GM23338 (cell line): ENCODE results near the gene ANTXR1.
A peak's percentile ranks its signal among the peaks of the same experiment; 100 is the strongest.

ENCODE experiments used
- CREB1 ChIP-seq: fragments of 250-450 bp; sonication (Bioruptor Pico); IDR thresholded peaks from 2 replicates; pipeline ENCODE4 v1.5.0; 2020; ENCODE audit warnings: low read depth, mild to moderate bottlenecking, moderate library complexity
- EZH2 ChIP-seq: fragments of 200-600 bp; sonication (generic); IDR thresholded peaks from one replicate; pipeline ENCODE4 v1.8.0; 2017; ENCODE audit warnings: antibody characterized with exemption, mild to moderate bottlenecking, low read depth; ENCODE audit not compliant: unreplicated experiment
- EZH2phosphoT487 ChIP-seq: fragments of 200-600 bp; sonication (generic); IDR thresholded peaks from one replicate; pipeline ENCODE4 v1.8.1; 2018; ENCODE audit warnings: antibody characterized with exemption; ENCODE audit not compliant: unreplicated experiment
- JUNB ChIP-seq: IDR thresholded peaks from one replicate; pipeline ENCODE4 v1.6.1; 2016; ENCODE audit warnings: antibody characterized with exemption; ENCODE audit not compliant: unreplicated experiment
- NANOG ChIP-seq: IDR thresholded peaks from 2 replicates; pipeline ENCODE4 v1.6.1; 2016; ENCODE audit warnings: antibody characterized with exemption, borderline replicate concordance
- POLR2AphosphoS5 ChIP-seq: IDR thresholded peaks from 2 replicates; pipeline ENCODE4 v1.6.1; 2016; ENCODE audit warnings: antibody characterized with exemption, low read depth
- STAT1 ChIP-seq: IDR thresholded peaks from one replicate; pipeline ENCODE4 v1.6.1; 2016; ENCODE audit warnings: antibody characterized with exemption; ENCODE audit not compliant: unreplicated experiment
- ZNF114 ChIP-seq: fragments of 250-450 bp; sonication (Bioruptor Pico); IDR thresholded peaks from 2 replicates; pipeline ENCODE4 v1.5.0; 2020; ENCODE audit warnings: mild to moderate bottlenecking, moderate library complexity
- ZNF331 ChIP-seq: fragments of 250-450 bp; sonication (Bioruptor Pico); IDR thresholded peaks from 2 replicates; pipeline ENCODE4 v1.5.0; 2020; ENCODE audit warnings: low read depth, mild to moderate bottlenecking, moderate library complexity
- TF ChIP-seq, protein P1 (sequence below), 2 experiments: fragments of 200-600 bp in 1 of 2; sonication (generic) in 1 of 2; conservative IDR thresholded peaks; 2 replicates each; pipeline versions ENCODE4 v1.5.1 to v1.6.1; 2016 to 2017; ENCODE audit warnings: antibody characterized with exemption in 2 of 2, low read depth in 2 of 2, mild to moderate bottlenecking in 2 of 2, moderate library complexity in 1 of 2
- TF ChIP-seq, protein P2 (sequence below): IDR thresholded peaks from one replicate; pipeline ENCODE4 v1.6.1; 2018; ENCODE audit warnings: antibody characterized with exemption; ENCODE audit not compliant: unreplicated experiment
- TF ChIP-seq, protein P3 (sequence below): fragments of 250-450 bp; sonication (Bioruptor Pico); IDR thresholded peaks from 2 replicates; pipeline ENCODE4 v1.5.0; 2020; ENCODE audit warnings: mild to moderate bottlenecking, moderate library complexity
- TF ChIP-seq, protein P4 (sequence below): IDR thresholded peaks from 2 replicates; pipeline ENCODE4 v1.6.1; 2016; ENCODE audit warnings: antibody characterized with exemption

DNA sequence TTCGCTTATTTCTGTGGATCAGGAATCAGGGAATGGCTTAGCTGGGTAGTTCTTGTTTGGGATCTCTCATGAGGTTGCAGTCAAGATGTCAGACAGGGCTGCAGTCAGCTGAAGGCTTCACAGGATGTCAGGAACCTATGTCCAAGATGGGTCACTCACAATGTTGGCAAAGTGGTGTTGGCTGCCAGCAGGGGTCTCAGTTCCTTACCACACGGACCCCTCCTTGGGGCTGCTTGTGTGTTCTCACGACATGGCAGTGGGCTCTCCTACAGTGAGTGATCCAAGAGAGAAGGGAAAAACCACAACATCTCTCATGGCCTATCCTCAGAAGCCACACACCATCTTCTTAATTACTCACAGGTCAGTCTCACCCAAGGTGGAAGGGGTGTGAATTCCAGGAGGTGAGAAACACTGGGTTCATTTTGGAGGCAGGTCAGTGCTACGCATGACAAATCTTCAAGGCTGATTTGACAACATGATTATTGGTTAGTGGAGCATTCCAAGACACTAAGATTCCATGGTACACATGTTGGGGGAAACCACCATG, 1.3 kb upstream of the ANTXR1 start:
- TF ChIP-seq, protein P1, sequence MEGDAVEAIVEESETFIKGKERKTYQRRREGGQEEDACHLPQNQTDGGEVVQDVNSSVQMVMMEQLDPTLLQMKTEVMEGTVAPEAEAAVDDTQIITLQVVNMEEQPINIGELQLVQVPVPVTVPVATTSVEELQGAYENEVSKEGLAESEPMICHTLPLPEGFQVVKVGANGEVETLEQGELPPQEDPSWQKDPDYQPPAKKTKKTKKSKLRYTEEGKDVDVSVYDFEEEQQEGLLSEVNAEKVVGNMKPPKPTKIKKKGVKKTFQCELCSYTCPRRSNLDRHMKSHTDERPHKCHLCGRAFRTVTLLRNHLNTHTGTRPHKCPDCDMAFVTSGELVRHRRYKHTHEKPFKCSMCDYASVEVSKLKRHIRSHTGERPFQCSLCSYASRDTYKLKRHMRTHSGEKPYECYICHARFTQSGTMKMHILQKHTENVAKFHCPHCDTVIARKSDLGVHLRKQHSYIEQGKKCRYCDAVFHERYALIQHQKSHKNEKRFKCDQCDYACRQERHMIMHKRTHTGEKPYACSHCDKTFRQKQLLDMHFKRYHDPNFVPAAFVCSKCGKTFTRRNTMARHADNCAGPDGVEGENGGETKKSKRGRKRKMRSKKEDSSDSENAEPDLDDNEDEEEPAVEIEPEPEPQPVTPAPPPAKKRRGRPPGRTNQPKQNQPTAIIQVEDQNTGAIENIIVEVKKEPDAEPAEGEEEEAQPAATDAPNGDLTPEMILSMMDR (conservative IDR thresholded peaks at IDR 0.05; ENCODE audit: low read depth in 2 of 2) = peak in 1 of 2 experiments; percentile 42; a peak in 2 of 4 replicates
- no peak for TF ChIP-seq POLR2AphosphoS5
- TF ChIP-seq EZH2 = no peak
- no peak for TF ChIP-seq EZH2phosphoT487
- no peak for TF ChIP-seq STAT1
- no peak for TF ChIP-seq JUNB
- TF ChIP-seq, protein P2, sequence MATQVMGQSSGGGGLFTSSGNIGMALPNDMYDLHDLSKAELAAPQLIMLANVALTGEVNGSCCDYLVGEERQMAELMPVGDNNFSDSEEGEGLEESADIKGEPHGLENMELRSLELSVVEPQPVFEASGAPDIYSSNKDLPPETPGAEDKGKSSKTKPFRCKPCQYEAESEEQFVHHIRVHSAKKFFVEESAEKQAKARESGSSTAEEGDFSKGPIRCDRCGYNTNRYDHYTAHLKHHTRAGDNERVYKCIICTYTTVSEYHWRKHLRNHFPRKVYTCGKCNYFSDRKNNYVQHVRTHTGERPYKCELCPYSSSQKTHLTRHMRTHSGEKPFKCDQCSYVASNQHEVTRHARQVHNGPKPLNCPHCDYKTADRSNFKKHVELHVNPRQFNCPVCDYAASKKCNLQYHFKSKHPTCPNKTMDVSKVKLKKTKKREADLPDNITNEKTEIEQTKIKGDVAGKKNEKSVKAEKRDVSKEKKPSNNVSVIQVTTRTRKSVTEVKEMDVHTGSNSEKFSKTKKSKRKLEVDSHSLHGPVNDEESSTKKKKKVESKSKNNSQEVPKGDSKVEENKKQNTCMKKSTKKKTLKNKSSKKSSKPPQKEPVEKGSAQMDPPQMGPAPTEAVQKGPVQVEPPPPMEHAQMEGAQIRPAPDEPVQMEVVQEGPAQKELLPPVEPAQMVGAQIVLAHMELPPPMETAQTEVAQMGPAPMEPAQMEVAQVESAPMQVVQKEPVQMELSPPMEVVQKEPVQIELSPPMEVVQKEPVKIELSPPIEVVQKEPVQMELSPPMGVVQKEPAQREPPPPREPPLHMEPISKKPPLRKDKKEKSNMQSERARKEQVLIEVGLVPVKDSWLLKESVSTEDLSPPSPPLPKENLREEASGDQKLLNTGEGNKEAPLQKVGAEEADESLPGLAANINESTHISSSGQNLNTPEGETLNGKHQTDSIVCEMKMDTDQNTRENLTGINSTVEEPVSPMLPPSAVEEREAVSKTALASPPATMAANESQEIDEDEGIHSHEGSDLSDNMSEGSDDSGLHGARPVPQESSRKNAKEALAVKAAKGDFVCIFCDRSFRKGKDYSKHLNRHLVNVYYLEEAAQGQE = no peak
- TF ChIP-seq, protein P3, sequence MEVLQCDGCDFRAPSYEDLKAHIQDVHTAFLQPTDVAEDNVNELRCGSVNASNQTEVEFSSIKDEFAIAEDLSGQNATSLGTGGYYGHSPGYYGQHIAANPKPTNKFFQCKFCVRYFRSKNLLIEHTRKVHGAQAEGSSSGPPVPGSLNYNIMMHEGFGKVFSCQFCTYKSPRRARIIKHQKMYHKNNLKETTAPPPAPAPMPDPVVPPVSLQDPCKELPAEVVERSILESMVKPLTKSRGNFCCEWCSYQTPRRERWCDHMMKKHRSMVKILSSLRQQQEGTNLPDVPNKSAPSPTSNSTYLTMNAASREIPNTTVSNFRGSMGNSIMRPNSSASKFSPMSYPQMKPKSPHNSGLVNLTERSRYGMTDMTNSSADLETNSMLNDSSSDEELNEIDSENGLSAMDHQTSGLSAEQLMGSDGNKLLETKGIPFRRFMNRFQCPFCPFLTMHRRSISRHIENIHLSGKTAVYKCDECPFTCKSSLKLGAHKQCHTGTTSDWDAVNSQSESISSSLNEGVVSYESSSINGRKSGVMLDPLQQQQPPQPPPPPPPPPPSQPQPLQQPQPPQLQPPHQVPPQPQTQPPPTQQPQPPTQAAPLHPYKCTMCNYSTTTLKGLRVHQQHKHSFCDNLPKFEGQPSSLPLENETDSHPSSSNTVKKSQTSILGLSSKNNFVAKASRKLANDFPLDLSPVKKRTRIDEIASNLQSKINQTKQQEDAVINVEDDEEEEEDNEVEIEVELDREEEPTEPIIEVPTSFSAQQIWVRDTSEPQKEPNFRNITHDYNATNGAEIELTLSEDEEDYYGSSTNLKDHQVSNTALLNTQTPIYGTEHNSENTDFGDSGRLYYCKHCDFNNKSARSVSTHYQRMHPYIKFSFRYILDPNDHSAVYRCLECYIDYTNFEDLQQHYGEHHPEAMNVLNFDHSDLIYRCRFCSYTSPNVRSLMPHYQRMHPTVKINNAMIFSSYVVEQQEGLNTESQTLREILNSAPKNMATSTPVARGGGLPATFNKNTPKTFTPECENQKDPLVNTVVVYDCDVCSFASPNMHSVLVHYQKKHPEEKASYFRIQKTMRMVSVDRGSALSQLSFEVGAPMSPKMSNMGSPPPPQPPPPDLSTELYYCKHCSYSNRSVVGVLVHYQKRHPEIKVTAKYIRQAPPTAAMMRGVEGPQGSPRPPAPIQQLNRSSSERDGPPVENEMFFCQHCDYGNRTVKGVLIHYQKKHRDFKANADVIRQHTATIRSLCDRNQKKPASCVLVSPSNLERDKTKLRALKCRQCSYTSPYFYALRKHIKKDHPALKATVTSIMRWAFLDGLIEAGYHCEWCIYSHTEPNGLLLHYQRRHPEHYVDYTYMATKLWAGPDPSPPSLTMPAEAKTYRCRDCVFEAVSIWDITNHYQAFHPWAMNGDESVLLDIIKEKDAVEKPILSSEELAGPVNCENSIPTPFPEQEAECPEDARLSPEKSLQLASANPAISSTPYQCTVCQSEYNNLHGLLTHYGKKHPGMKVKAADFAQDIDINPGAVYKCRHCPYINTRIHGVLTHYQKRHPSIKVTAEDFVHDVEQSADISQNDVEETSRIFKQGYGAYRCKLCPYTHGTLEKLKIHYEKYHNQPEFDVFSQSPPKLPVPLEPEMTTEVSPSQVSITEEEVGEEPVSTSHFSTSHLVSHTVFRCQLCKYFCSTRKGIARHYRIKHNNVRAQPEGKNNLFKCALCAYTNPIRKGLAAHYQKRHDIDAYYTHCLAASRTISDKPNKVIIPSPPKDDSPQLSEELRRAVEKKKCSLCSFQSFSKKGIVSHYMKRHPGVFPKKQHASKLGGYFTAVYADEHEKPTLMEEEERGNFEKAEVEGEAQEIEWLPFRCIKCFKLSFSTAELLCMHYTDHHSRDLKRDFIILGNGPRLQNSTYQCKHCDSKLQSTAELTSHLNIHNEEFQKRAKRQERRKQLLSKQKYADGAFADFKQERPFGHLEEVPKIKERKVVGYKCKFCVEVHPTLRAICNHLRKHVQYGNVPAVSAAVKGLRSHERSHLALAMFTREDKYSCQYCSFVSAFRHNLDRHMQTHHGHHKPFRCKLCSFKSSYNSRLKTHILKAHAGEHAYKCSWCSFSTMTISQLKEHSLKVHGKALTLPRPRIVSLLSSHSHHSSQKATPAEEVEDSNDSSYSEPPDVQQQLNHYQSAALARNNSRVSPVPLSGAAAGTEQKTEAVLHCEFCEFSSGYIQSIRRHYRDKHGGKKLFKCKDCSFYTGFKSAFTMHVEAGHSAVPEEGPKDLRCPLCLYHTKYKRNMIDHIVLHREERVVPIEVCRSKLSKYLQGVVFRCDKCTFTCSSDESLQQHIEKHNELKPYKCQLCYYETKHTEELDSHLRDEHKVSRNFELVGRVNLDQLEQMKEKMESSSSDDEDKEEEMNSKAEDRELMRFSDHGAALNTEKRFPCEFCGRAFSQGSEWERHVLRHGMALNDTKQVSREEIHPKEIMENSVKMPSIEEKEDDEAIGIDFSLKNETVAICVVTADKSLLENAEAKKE = no peak
- no peak for TF ChIP-seq ZNF114 (CRISPR knock-in tag)
- no peak for TF ChIP-seq CREB1
- TF ChIP-seq, protein P4, sequence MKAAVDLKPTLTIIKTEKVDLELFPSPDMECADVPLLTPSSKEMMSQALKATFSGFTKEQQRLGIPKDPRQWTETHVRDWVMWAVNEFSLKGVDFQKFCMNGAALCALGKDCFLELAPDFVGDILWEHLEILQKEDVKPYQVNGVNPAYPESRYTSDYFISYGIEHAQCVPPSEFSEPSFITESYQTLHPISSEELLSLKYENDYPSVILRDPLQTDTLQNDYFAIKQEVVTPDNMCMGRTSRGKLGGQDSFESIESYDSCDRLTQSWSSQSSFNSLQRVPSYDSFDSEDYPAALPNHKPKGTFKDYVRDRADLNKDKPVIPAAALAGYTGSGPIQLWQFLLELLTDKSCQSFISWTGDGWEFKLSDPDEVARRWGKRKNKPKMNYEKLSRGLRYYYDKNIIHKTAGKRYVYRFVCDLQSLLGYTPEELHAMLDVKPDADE = no peak
- TF ChIP-seq ZNF331 = no peak
- TF ChIP-seq NANOG = no peak
